SK-N-SH treated with all-trans-retinoic acid at 6 μM for 48 hours (cell line): ENCODE data around the gene TRPM6.

Source experiments
- GLIS3 ChIP-seq: fragments of 250-450 bp; sonication (Bioruptor Pico); IDR thresholded peaks from 2 replicates; pipeline ENCODE4 v1.5.0; 2020; ENCODE audit warnings: mild to moderate bottlenecking, moderate library complexity
- ZFP3 ChIP-seq: fragments of 250-450 bp; sonication (Bioruptor Pico); IDR thresholded peaks from 2 replicates; pipeline ENCODE4 v1.5.0; 2020; ENCODE audit warnings: mild to moderate bottlenecking, moderate library complexity
- ZNF8 ChIP-seq: fragments of 450-650 bp; formaldehyde crosslinking; IDR thresholded peaks from 2 replicates; pipeline ENCODE4 v1.5.0; 2020; ENCODE audit warnings: mild to moderate bottlenecking, moderate library complexity

- TF ChIP-seq ZNF8 (CRISPR knock-in tag) (no peak), ZFP3 (CRISPR knock-in tag) (no peak), GLIS3 (no peak)
Measured at GRCh38 chr9:74753650-74754049, 134.1 kb downstream of the TRPM6 start.
